DOHH2 (cell line): ENCODE results near the gene PSG7.
"Not testable (repeated sequence)": the region's sequence is repeated elsewhere in the genome, so short reads cannot be mapped to it uniquely, and the experiment has no call there.

ENCODE experiments used
- EZH2phosphoT487 ChIP-seq: fragments of 200-600 bp; sonication (generic); IDR thresholded peaks from 2 replicates; pipeline ENCODE4 v1.6.1; 2017; ENCODE audit warnings: borderline replicate concordance, mild to moderate bottlenecking, antibody characterized with exemption, low read length, moderate library complexity, mixed read lengths
- TF ChIP-seq, protein P1 (sequence below): fragments of 200-600 bp; sonication (generic); IDR thresholded peaks from one replicate; pipeline ENCODE4 v1.5.1; 2014; ENCODE audit warnings: antibody characterized with exemption, mild to moderate bottlenecking, low read depth, low read length; ENCODE audit not compliant: poor library complexity, severe bottlenecking

DNA sequence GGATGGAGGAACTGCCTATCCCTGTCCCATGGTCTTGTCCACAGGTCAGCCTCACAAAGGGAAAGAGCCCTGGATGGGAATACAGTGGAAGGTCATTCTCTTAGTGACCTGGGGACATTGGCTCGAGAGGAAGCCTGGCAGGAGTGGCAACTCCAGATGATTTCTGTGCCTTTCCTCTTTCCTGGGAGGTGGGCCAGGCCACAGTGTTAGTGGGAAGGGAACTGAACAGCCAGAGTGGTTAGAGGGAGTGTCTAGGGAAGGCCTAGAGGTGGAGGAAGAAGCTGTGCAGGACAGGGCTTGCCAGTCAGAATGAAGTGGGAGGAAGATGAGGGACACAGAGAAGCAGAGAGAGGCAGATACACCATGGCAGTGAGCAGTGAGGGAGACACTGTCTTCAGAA lies 61.1 kb downstream of the PSG7 start:
- TF ChIP-seq, protein P1, sequence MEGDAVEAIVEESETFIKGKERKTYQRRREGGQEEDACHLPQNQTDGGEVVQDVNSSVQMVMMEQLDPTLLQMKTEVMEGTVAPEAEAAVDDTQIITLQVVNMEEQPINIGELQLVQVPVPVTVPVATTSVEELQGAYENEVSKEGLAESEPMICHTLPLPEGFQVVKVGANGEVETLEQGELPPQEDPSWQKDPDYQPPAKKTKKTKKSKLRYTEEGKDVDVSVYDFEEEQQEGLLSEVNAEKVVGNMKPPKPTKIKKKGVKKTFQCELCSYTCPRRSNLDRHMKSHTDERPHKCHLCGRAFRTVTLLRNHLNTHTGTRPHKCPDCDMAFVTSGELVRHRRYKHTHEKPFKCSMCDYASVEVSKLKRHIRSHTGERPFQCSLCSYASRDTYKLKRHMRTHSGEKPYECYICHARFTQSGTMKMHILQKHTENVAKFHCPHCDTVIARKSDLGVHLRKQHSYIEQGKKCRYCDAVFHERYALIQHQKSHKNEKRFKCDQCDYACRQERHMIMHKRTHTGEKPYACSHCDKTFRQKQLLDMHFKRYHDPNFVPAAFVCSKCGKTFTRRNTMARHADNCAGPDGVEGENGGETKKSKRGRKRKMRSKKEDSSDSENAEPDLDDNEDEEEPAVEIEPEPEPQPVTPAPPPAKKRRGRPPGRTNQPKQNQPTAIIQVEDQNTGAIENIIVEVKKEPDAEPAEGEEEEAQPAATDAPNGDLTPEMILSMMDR: not testable (repeated sequence)
- TF ChIP-seq EZH2phosphoT487: not testable (repeated sequence)
